Activated CD4-positive, CD25-positive, alpha-beta regulatory T cell (primary cell): Measurements from ENCODE around the gene LRCH3.

Source experiments
- DNase-seq, 4 experiments: peaks; one replicate each; lab custom pipeline; 2025; lab: John Stamatoyannopoulos, UW

The LRCH3 gene

DNA sequence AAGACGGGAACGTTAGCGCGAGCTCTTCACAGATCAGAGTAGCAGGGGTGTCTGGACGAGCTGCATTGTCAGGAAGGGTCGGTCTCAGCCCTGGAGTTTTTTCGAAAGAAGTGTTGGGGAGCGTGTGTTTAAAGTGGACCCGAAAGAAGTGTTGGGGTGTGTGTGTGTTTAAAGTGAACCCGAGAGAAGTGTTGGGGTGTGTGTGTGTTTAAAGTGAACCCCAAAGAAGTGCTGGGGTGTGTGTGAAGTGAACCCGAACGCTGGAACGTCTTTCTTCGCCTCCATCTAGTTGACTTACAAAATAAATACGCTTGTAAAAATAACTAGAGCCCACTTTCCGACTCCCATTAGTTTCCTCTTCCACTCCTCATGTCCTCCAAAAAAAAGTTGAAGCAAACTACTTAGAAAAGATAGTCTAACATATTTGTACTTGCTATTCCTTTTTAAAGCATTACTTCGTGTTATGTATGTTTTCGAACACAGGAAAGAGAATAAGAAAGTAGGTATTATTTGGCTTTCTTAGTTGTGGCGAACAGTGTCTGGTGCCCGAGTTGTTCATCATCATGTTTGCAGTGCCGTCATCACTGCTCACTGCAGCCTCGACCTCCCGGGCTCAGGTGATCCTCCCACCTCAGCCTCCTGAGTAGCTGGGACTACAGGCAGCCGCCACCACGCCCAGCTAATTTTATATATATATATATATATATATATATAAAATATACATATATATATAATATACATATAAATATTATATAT lies 1.0 kb downstream of the LRCH3 start:
- peak in 1 of 4 experiments; percentile 4 for DNase-seq

DNA sequence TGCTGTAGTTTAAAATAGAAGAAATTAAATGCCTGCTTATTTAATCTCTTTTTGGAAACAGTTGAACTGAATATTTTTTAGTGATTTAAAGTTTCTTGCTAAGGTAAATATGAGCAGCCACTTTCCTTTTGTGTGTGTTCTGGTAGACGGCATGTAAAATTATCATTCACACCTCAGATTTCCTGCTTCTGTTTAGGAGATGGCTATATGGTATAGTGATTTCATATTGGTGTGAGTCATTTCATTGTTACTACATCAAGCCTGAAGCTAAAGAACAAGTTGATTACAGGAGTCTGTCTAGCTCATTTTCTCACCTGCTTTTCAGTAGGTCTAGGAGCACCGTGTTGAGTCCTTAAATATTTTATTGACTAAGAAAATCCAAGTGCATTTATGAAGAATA lies 2.2 kb downstream of the LRCH3 start:
- no peak for DNase-seq

- no peak for DNase-seq
Measured at GRCh38 chr3:197794115-197794514, 3.1 kb downstream of the LRCH3 start.

DNA sequence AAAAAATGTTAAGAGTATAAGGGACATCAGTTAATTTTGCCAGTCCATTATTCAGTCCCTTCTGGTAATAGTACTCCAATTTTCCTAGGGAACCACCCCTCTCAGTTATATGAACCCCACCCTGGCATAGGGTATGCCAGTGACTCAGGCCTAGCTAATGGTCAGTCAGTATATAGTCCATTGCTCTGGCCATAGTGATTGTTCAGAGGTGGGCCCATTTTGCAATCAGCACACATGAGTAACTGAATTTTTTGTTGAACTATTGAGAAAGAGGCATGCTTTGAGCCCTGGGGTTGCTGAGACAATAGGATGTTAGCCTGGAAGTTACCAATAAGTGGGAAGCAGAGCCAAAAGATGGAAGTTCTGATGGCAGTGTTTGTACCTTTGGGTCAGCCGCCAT lies 4.1 kb downstream of the LRCH3 start:
- DNase-seq: no peak

DNA sequence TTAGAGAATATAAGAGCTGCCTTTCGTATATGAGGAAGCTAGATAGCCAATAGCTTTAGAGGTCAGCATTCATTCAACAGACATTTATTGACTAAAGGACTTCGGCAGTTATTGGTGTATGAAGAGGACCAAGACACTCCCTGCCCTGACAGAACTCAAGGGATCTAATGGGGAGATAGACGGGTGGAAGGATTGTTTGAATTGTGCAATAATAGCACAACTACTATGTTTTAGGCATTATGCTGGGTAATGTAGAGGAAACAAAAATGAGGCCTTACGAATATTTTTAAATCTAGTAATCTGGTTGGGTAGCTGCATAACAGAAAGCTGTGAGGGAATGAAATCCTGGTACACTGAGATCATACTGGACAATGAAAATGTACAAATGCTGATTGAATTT lies 5.0 kb downstream of the LRCH3 start:
- no peak for DNase-seq

DNA sequence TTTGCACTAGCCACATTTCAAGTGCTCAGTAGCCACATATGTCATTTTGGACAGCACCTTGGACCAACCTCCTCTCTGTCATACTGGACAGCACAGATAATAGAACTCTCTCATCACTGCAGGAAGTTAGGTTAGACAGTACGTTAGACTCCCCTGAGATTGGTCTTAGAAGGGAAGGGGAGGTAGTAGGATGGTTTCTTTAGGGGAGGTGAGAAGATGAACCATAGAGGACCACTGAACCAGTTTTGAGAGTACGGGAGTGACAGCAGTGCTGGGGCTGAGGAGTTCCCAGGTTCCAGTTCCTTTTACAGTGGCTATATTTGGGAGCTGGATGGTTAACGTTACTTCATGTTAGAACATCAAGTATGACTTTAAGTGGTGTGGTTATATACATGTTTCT lies 7.8 kb downstream of the LRCH3 start:
- no peak for DNase-seq

GRCh38 chr3:197800379-197800778 lies 9.3 kb downstream of the LRCH3 start:
- DNase-seq: no peak

GRCh38 chr3:197801891-197802778 lies 11.1 kb downstream of the LRCH3 start:
- DNase-seq: no peak

- no peak for DNase-seq
Measured at GRCh38 chr3:197802779-197803459, 11.9 kb downstream of the LRCH3 start.

DNA sequence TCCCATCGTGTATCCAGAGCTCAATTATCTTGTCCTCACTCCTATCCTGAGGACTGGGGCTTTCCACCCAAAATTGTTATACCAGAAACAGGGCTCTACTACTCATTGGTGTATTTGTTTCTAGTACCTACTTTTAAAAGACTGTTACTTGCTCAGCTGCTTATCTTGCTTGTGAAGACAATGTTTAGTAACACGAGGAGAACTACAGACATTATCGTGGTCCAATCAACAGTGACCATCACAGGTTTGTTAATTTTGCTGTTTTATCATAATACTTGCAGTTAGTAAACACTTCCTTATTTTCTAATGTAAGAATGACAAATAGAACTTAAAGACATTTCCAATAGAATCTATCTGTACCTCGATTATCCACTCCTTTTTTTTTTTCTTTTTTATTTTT lies 13.5 kb downstream of the LRCH3 start:
- no peak for DNase-seq

DNA sequence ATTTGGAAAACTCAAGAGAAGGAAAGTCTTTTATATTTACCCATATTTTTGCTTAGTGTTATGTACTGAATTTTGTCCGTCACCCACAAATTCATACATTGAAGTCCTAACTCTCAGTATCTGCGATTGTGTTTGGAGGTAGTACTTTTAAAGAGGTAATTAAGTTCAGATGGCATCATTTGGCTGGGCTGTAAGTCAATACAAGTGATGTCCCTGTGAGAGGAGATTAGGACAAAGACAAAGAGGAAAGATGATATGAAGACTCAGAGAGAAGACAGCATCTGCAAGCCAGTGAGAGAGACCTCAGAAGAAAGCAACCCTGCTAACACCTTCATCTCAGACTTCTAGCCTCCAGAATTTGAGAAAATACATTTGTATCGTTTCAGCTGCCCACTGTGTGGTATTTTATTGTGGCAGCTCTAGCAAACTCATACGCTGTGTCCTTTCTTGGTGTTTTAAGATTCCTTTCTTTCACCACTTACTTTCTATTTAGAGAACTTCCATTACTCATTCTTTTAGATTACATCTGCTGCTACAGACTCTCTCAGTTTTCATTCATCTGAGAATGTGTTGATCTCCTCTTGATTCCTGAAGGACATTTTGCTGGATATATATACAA lies 17.0 kb downstream of the LRCH3 start:
- DNase-seq: no peak

- DNase-seq: no peak
Measured at GRCh38 chr3:197809356-197810020, 18.4 kb downstream of the LRCH3 start.

GRCh38 chr3:197810901-197811300 lies 19.8 kb downstream of the LRCH3 start:
- DNase-seq: no peak

DNA sequence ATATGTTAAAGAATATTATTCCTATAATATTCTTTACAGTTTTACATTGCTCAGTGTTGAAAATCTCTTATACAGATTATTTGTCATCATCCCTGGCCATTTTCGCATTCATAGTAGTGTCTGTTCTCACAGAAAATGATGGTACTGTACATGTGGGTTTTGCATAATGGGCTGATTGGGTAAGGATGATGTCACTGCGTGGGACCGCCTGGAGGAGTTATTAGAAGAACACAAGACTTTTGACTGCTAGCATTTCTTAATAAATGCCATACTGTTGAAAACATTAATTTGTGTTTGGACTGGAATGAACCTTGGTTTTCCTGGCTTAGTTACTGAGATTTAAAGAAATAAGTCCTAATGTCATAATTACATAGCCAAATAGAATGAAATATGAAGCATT lies 20.3 kb downstream of the LRCH3 start:
- no peak for DNase-seq

GRCh38 chr3:197814372-197814771 lies 23.3 kb downstream of the LRCH3 start:
- no peak for DNase-seq

GRCh38 chr3:197820550-197821335 lies 29.7 kb downstream of the LRCH3 start:
- DNase-seq: no peak

GRCh38 chr3:197829397-197830045 lies 38.5 kb downstream of the LRCH3 start:
- no peak for DNase-seq

- DNase-seq: no peak
Measured at GRCh38 chr3:197830308-197830966, 39.4 kb downstream of the LRCH3 start.

- no peak for DNase-seq
Measured at GRCh38 chr3:197830967-197831313, 39.9 kb downstream of the LRCH3 start.
